ENCODE measurements around the gene HDLBP.

DNA sequence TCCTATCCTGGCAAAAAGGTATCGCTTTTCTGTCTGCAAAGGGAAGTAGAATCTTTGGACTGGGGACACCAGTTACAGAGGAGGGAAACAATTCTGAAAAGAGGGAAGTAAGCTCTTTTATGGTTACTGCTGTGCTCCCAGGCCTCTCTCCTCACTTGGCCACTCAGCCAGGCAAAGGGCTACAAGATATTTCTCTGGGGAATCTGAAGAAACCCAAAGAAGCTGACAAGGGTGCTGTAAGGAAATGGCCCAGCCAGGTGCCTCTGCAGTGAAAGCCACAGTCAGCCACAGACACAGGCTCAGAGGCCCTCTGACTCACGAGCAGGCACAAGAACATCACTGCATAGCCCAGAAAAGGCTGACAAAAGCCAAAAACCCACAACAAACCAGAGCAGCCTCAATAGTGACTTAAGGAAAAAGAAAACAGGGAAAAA is 5.8 kb downstream of the HDLBP start:
- TF ChIP-seq CTCF (IDR thresholded peaks at IDR 0.05; ENCODE audit: poor library complexity) = no peak
- no peak for TF ChIP-seq EZH2 (IDR thresholded peaks at IDR 0.05; ENCODE audit: borderline replicate concordance)
